ENCODE measurements around the gene SMAD9.

The SMAD9 gene

DNA sequence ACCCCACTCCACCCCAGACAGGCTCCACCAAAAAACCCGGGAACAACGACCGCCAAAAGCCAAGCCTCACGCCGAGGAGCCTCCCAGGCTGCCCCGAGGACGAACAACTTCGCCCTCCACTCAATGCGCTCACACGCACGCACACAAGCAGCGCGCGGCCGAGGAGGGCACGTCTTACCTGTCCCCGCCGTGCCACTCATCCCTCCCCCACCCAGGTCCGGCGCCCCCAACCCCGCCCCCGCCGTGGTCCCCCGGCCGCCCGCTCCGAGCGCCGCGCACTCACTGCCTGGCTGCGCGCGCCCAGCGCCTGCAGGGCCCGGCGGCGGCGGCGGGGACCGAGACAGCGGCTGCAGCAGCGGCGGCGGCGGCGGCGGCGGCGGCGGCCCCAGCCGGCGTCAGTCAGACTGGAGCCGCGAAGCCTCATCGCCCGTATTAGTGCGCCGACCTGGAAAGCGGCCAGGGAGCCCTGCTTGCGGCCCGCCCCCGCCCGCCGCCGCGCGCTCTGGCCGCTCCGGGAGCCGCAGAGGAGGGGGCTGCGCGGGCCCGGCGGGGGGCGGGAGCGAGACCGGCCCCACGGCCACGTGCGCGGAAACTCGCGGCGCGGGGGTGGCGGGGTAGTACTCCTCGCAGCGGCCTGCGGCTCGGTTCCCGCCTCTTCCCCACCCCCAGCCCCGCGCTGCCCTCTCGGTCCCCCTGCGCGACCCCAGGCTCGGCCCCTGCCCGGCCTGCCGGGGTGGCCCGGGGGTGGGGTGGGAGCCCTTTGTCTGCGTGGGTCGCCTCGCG, at the start of gene SMAD9:
SMAD9 (minus strand) TSS at position 406 of the 783 bp plus-strand sequence. CDS start 40,549 bp downstream, outside the sequence.
- DNase-seq = peak; percentile 26

DNA sequence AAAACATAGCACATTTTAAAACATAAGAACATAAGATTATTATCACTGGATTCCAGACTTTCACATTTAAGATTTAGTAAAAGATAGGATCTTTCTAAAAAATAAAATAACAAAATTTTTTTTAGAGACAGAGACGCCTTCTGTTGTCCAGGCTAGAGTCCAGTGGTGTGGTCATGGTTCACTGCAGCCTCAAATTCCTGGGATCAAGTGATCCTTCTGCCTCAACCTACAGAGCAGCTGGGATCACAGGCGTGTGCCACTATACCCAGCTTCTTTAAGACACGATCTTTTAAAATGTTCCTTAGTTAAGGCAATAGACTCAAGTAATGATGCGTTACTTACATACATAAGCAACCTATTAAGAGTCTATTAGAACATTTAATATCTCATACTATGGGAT, 46.4 kb upstream of the SMAD9 start:
- no peak for DNase-seq

DNA sequence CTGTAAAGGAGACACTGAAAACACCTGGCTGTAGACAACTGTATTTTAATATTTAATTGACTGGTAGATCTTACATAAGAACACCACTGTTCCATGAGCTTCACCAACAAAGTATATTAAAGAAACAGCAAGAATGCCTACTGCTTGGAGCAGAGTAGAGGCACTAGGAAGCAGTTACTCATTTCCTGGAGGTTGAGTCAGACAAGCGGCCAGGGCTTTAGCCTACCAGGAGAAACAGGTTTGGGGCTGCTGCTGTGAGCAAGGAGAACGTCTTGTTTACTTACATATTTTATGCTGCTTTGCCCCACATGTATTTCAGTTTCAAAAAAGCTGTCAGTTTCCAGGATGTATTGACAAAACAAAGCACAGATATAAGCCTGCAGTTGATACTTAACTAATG, 45.7 kb upstream of the SMAD9 start:
- DNase-seq = no peak

DNA sequence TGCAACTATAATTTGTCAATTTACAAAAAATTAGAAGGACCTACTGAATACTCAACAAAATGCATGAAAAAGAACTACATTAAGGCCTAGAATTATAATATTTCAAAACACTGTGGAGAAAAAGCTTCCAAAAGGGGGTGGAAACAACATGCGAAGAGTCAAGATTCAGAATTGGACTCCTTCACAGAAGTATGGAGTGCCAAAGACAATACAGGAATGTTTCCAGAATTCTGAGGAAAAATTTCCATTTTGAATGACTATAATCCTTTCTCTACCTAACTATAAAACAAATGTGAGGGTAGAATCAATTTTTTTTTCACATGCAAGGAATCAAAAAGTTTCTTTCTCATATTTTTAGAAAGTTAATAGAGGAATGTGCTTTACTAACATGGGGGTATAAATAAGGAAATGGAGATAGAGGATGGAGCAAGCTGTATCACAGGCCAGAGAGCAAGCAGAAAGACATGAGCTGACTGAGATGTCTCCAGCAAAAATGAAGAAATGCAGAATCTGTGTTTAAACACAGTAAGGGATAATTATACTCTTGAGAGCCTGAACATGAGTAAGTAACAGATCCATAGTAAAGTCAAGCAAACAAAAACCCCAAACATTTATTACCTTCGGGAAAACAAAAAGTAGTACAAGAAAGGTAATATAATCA, 39.5 kb upstream of the SMAD9 start:
- no peak for DNase-seq

DNA sequence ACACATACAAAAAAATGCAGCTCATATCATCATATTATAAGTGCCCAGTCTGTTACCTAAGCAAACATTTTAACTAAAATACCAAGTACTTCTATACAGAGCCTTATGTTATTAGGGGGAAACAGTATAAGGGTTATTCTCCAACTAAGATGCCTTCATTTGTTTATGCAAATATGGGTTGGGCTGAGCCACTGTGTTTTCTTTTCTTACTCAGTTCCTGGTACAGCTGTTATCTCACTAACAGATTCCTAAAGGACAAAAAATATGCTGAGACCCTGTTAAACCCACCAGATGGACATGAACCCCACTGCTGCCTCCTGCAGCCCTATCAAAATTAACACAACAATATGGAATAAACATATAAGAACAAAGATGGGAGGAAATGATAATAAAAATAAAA, 34.5 kb upstream of the SMAD9 start:
- no peak for DNase-seq

DNA sequence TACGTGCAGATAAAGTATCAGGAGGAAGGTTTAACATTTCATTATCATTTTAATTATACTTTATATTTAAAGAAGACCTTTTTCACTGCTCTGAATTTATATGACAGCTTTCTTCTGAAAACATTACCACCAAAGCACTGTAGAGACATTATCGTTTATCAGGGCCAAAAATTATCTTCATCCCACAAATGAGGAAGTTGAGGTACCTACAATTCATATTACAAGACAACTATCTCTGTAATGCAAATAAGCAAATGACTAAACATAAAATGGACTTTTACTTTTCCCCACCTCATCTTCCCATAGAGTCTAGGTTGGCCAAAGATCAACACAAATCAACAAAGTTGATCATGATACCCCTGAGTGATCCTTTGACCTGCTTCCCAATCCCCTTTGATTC, 30.9 kb upstream of the SMAD9 start:
- no peak for DNase-seq

DNA sequence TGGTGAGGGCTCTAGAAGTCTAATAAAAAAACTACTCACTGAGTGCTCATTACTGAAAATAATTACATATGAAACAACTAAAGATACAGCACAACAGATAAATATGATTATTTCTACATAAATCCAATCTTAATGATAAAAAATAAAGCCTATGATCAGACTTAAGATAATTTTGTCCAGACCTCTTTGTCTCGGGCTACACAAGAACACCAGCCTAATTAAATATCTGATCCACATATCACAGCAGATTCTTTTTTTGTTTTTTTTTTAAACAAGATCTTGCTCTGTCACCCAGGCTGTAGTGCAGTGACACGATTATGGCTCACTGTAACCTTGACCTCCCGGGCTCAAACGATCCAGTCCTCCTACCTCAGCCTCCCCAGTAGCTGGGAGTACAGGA, 30.3 kb upstream of the SMAD9 start:
- DNase-seq = no peak

DNA sequence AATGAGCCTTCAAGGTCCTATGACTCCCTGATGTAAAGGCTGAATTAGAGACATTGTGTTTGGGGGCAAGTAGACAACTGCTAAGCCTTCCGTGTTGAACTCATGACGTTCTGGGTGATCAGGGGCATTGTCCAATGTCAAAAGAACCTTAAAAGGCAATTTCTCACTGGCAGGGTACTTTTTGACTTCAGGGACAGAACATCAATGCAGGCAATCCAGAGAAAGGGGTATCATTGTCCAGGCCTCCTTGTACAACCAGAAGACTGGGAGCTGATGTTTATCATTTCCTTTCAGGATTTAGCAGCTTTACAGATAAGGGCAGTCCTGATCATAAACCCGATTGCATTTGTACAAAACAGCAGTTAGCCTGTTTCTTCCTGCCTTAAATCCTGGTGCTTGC, 25.0 kb upstream of the SMAD9 start:
- DNase-seq = no peak

DNA sequence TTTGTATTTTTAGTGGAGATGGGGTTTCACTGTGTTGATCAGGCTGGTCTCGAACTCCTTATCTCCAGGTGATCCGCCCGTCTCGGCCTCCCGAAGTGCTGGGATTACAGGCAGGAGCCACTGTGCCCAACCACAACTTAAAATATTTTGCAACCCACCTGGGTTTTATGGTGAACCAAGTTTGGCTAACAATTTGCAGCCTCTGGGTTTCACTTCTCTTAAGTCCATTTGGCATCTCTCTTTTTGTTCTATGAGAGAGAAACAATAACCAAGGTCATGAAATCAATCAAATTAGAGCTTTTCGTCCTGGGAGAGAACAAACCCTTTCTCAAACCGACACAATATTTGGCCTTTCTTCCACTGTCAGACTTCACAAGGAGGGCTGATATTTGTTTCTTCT, 5.6 kb upstream of the SMAD9 start:
- no peak for DNase-seq

DNA sequence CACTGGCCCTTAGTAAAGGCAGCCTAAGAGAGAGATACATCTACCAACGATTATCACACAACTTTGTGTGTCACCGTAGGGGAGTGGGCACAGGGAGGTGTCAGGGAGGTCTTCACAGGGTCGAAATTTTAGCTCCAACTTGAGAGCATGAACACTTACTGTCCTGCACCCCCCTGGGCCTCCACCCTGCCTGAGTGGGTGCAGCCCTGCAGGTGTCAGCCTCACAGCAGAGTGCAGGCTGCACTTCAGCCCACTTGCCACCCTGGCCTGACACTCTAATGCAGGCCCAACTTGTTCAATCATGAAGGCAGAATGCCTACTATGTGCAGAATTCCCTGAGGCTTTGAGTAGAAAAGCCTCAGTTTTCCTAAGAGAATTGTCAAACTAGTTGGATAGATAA, 4.0 kb upstream of the SMAD9 start:
- no peak for DNase-seq

DNA sequence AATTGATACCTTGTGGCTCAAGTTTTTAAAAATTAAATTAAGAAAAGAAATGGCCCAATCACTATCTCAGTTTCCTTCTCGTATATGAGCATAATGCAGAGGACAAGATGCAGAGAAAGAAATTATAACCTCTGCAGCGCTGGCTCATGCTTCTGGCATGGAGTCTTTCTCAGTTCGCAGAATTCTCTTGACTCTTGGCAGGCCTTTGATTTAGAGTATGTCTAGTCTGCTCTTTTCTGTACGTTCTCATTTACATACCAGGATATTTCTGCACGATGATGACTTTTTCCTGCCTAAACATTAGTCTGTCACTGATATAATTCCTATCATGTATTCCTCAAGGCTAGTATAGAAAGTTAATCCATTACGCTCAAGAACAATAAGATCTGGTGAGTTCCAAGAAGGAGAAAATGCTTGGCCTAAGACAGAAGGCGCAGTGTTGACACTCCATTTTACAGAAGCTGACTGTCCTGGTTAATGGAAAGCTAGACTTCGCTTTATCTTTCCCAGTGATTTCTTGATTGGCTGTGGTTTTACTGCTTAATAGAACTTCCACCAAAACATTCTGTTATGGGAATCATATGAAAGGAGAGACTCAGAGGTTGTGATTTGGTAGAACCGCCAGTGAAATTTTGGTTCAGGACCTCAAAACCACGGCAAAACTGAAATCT, 1.7 kb upstream of the SMAD9 start:
- no peak for DNase-seq

DNA sequence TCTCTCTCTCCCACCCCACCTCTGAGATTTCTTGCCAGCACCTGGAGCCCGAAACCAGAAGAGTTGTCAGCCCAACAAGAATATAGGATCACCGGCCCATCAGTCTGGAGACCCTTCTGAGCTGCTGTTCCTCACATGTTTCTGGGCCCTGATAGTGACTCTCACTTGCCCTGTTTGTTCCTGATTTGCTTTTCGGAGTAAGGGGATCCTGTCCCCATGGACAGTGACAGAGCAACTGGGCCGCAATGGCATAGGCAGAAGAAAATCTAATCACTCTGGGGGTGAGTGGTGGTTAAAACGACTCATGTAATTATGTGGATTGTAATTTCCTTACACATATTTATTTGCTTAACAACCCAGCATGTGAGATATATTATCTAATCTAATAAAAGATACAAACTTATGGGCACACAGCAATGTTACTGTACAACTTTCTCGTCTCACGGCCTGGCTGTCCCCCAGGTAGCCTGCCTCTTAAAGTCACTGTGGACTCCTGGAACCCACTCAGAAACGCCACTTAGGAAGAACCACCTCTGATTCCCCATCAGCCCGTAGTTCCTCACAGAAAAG, 663 bp upstream of the SMAD9 start:
- no peak for DNase-seq

DNA sequence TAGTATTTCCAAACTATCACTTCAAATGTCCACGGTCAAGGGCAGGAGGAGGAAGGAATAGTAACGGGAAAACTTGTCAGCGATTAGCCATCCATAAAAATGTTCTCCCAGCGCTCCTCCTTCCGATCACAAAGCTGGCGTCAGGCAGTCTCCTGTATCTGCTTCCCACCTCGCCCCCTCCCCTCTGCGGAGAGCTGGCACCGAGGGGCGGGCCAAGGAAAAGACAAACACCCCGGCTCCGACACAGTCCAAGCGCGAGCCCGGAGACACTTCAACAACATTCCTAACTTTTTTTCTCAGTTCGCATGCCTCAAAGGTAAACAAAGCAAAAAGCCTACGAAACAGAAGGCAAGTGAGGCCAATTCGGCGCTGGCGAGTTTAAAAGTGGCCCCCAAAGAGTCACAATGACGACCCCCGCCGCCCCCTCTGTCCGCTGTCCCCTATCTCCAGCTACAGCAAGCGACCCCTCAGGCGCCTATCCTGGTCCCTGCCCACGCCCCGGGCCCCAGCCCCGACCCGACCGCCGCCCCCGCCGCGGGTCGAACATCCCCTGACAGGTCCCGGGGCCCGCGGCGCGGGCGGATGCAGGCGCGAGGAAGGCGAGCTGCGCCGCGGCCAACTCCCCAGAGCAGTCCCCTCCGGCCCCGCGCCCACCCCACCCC, 736 bp downstream of the SMAD9 start:
- DNase-seq = peak; percentile 41

DNA sequence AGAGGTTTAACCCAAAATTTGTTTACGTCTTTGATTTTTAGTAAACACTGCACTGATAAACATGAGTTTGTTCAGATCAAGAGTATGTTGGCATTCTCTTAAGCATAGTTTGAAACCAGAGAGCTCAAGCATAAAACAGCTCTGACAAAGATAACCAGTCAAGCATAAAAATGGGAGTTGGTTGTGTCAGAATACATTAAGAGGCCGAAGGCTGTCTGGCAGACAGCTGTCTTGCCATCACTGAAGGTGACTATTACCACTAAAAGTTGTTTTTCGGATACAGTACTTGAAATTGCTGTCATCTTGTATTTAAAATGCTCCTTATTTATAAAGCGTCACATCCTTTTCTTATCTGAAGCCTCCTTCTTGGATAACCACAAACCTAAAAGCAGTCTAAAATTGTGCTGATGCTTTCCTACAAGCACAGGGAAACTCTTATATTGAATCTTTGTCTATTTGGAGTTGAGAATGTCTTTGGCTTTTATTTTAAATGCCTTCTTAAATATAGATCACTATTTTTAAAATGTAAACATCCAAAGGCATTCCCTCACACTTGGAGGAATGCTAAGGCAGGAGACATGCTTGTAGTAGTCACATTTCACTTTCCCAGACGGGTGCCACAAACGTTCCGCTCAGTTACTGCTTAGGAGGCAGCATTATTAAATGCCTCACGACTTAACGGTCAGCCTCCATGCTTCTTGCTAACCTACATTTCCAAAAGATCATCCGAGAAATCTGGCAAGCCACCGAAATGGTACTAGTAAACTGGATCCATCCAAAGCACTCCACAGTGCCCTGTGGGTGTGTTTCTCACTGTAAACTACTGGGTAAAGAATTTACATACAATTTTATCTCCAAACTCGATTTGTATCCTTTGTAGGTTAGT, 1.5 kb downstream of the SMAD9 start:
- DNase-seq = no peak

DNA sequence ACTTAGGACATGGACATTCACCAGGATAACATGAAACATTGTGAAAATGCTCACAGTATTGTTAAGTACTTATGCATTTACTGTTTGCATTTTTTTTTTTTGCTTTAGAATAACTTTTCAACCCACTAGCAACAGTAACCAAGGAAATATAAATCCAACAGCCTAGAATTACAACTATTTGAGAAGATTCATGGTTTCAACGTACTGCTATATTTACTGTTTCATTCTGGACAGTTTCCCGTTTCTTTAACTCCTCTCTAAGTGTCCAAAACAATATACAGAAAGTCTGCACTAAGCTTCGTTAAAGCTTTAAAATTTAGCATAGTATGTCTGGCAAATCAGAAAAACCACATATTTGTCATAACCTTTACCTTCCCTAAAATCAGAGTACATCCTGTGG, 2.7 kb downstream of the SMAD9 start:
- no peak for DNase-seq

DNA sequence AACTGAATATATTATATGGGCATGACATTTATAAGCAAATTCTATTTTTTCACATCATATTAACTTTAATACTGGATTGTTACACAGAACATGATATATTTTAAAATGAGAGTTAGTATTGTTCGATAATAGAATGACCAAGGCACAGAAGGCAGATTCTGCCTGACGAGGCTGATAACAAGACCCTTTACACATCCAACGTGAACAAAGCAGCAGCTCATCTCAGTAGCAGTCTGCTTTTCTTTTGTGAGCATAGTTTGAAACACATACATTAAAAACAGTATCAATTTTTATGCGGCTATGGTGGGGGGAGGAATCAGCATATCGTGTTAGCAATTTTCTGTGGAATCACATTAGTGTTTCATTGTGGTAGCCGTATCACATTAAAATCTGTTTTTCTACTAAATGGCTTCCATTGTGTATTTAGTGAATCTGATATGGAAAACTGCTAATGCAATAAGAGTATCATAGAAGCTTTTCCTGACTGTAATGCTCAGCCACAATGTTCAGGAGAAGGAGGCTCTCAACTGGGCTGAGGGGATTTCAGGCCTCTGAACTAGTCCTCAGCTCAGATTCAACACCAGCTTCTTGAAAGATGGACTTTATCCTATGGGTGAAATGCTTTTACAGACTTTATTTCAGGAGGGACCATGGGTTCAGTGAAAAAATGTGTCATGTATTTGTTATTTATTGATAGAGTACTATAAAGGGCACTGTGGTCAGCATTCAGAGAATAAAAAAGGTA, 4.0 kb downstream of the SMAD9 start:
- DNase-seq = no peak

DNA sequence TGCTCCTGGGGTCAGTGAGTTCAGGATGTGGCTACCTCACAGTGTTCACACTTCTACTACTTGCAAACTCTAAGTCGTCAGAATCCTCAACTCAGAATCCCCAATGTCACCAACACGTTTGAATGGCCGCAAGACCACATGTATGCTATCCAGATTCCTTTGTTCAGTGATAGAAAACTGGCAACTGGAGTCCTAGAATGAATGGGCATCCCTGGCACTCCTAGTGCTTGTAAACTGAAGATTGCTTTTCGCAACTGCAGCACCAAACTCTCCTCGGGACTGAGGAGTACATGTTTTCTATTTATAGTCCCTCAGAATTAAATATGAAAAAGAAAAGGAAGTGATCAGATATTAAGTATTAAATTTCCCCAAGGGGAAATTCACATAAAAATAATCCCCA, 4.9 kb downstream of the SMAD9 start:
- DNase-seq = no peak

DNA sequence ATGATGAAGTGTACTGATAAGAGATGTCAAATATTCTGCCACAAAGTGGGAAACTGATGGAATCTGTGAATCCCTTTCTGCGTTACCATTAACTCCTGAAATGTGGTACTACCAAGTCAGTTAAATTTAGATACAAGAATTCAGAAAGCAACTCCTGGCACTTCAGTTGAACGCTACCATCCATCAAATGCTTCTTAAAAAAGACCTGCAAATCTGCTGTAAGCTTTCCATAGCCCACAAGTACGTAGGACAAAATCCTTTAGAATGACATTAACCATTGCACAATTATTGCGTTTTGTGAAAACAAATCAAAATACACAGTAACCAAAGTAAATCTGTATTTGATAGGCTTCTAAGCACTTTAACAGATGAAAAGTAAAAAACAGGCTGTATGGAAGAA, 5.4 kb downstream of the SMAD9 start:
- DNase-seq = no peak

DNA sequence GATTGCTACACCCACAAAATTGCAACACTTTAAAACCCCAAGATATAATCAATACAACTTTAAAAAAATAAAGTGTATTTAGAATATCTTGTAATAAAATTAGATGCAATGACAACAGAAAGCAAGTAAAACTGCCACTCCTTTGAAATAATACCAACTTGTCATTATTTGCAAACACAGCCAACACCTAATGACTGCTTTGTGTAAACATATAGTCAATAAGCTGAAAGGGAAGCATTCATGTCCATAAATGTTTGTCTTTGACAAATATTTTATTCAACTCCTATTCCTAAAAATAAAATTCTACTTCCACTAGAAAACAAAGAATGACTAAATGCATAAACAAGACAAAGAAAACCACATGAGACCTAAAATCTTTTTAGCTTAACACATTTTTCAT, 6.6 kb downstream of the SMAD9 start:
- no peak for DNase-seq

DNA sequence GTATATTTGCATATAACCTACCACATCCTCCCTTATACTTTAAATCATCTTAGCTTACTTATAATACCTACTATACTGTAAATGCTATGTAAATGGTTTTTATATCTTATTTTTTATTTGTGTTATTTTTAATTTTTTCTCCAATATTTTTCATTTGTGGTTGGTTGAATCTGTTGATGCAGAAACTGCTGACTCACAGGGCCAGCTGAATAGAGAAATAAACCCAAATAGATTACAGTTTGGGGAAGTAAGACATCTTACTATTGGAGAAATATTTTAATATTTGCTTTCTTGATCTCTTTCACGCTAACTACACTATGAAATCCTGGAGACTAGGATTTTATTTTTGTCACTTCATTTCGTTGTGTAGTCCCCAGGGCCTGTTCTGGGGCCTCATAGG, 7.1 kb downstream of the SMAD9 start:
- no peak for DNase-seq

DNA sequence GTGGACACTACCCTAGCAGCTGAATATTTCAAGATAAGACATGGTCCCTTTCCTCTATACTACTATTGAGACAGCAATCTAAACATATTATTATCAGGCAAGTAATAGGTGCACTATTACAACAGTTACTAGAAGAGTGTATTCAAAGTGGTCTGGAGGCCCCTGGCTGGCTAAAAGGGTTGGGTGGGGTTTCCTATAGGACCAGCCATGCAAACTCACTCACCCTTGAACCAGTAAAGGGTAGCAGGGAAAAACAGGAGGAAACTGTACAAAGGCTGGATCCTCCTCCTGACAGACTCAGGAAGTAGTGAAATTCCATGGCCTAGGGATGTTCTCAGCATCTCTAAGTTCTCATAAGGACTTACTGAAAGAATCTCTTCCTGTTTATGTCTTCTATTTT, 7.7 kb downstream of the SMAD9 start:
- no peak for DNase-seq

DNA sequence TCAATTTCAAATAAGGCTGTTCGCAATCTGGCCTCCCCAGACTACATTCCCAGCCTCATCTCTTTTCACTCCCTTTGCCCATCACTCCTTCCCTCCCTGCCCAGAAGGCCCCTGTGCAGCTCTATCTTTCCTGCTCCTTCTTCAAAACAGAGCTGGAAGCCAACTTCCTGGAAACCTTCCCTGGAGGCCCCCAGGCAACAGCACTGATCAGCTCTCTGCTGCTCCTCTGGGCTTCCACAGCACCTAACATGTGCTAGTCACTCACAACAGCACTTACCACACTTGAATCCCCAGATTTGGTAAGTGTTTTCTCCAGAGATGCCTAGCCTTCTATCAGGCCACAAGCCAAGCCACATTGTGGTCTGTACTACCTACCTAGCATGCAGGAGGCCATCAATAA, 9.5 kb downstream of the SMAD9 start:
- no peak for DNase-seq
